T-helper 2 cell treated with Interferon-gamma antibody and Interleukin-4, amounts not matched to agents 100 ng/mL and 5 ng/mL, for 36 hours (primary cell): ENCODE results near the gene SLC9A3. TPM values are rescaled to one million over a fixed set of nuclear protein-coding genes. Genes with fewer than 3 reads are reported as not detected.
"Not testable (repeated sequence)": the region's sequence is repeated elsewhere in the genome, so short reads cannot be mapped to it uniquely, and the experiment has no call there.

ENCODE experiments used
- intact Hi-C: fragments of 100-400 bp; cut with micrococcal nuclease; formaldehyde crosslinking; loops from one replicate; pipeline ENCODE4 v1.15.1; 2023
- total RNA-seq: library from RNA; stranded (reverse); gene quantifications from 2 replicates; pipeline ENCODE4 v1.2.3, GENCODE V29; 2022

The SLC9A3 gene
- total RNA-seq, 1 donor from 2014 or later = 1.5 TPM

DNA sequence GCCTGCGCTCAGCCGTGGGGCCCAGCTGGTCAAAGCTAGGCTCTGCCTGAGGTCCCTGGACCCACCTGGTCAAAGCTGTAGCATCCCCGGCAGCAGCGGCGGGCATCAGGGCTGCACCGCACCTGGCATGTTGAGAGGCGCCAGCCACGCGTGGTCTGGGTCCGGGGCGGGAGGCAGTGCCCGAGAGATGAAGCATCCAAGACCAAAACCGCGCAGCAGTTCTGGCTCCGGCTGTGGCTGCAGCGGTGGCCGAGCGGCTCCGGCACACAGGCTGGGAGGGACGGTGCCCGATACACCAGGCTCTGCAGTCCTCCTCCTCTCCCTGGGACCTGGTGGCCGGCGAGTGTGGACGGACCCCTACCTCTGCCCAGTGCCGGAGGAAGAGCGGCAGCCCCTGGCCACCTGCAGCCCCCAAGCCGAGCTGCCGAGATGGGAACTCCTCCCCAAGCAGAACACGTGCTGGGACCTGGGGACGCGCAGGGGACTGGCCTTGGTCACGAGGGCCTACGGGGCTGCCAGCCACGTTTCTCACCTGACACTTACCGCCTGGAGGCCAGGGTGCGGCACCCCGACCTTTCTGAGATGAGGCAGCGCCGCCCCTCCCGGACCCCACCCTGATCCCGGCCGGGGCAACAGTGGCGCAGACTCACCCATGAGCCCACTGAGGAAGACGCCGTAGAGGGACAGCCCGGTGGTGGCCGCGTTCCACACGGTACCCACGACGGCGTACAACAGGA, 33.0 kb downstream of the SLC9A3 start:
- intact Hi-C loops = no loop called here

- intact Hi-C loops = no loop called here
Observed at GRCh38 chr5:490116-491106, 33.8 kb downstream of the SLC9A3 start.

DNA sequence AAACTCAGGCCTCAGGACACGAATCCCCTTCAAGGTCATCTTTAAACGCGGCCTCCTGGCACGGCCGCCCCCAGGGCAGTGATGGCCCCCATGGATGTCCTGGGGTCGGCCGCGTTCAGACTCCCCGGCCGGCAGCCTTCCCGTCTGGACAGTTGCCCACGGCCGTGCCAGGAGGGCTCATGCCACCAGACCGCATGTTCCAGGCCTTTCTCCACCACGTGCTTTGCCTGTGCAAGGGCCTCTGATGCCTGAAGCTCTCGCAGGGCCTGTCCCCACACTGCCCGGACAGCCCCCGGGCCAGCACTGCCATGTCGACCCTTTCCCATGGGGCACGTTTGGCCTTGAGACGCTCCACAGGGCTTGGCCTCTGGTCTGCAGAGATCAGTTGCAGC, 34.6 kb downstream of the SLC9A3 start:
- intact Hi-C loops = no loop called here

- intact Hi-C loops = no loop called here
Observed at GRCh38 chr5:488744-489688, 35.2 kb downstream of the SLC9A3 start.

DNA sequence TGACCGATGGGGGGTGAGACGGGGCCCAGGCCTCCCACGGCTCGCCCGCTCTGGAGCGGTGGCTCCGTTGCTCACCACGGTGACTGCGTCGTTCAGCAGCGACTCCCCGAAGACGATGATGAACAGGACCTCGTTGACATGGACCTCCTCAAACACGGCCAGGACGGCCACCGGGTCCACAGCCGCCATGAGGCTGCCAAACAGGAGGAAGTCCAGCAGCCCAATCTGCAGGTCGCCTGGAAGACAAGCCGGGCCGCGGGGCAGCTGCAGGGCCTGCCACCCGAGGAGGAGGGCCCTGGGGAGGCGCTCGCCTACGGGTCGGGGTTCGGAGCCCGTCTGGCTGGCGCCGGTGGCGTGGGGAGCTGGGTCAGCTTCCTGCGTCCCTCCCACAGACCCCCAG, 36.0 kb downstream of the SLC9A3 start:
- intact Hi-C loops = no loop called here

GRCh38 chr5:486597-486996, 37.7 kb downstream of the SLC9A3 start:
- intact Hi-C loops = not testable (repeated sequence)

- intact Hi-C loops = no loop called here
Observed at GRCh38 chr5:485946-486491, 38.2 kb downstream of the SLC9A3 start.

DNA sequence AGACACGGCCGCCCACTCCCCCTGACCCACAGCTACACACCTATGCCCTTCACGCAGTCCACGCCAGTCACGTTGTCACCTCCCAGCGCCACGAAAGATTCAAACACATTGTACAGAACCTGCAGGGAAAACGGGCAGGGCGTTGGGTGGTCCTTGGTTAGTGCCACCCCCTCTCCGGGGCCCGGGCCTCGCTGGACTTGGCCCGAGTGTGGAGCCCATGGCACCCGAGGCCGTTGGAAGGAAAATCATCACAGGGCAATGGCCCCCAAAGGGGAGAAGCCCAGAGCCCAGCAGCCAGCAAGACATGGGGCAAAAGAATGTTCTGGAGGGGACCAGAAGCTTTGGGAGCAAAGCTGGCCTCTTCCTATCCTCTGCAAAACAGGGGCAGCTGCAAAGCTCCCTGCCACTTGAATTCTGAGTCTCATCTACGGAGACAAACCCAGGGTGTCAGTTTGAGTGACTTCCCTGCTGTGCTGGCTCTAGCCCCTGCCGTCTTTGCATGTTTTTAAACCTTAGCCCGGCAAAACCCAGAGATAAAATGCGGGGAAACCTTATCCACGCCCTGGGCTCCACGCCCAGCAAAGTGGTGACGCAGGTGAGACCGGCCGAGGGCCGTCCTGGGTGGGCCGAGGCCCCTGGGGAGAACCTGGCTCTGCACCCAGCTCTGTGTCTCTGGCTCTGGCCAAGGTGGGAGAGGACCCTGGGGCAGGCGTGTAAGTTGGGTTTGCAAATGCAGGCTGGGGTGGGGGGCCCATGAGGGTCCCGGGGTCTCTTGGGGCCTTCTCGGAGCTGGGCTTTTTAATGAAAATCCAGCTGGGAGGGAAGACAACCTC, 38.9 kb downstream of the SLC9A3 start:
- intact Hi-C loops = no loop called here

GRCh38 chr5:484556-484955, 39.7 kb downstream of the SLC9A3 start:
- intact Hi-C loops = no loop called here

DNA sequence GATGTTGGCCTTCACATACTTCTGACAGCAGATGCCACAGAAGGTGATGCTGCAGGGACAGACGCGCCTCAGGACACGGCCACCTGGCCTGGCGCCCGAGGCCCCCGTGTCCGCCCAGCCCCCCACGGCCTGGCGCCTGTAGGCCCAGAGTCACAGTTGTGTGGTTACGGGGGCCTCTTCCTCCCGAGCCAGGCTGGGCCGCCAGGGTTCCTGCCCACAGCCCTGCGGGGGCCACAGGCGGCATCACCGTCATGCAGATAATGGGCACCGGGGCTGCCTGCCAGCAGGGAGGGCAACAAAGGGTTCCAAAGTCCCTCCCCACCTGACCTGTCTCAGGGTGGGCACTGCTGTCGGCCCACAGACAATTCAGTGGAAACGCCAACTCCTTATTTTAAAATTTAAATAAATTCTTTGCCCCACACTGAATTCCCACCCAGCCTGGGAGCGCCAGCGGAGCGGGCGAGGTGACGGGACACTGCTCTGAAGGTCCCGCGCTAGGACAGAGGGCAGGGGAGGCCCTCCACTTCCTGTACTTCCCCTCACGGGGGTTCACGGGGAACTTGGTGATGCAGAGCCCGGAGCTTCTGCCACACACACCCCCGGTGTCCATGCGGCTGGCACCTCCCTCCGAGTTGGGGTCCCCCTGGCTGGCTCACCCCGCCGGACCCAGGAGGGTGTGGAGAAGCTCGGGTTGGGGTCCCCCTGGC, 40.7 kb downstream of the SLC9A3 start:
- intact Hi-C loops = no loop called here

DNA sequence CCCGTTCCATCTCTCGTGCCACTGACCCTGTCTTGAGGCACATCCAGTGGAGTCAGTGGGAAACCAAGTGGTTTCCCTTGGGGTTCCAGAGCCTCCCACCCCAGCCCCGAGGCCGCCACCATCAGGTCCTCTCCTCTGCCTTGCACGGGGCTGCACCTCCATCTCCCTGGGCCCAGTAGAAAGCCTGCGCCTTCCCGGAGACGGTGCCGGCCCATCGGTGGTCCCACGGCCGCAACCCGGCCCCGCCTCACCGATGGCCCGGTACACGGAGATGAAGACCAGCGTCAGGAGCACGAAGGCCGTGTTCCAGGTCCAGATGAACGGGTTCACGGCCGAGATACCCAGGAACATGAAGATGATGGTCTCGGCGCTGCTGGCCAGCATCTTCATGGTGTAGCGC, 41.2 kb downstream of the SLC9A3 start:
- intact Hi-C loops = no loop called here

- intact Hi-C loops = no loop called here
Observed at GRCh38 chr5:482506-482905, 41.7 kb downstream of the SLC9A3 start.

DNA sequence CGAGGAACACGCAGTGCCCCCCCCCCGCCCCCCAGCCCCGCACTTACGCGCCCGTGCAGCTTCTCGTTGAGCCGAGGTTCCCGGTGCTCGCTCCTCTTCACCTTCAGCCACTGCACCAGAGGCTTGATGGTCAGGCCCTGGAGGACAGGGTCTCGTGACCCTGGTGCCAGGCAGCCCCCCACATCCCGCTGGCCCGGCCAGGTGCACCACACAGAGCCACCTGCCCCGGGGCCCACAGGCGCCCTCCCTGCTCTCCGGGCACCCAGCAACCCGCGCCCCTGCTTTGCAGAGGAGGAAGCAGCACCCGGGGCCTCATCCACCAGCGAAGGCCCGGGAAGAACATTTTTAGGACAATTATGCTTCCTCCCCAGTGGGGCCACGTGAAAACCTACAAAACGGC, 42.2 kb downstream of the SLC9A3 start:
- intact Hi-C loops = no loop called here

- intact Hi-C loops = no loop called here
Observed at GRCh38 chr5:481347-481746, 42.9 kb downstream of the SLC9A3 start.

GRCh38 chr5:479566-480319, 44.5 kb downstream of the SLC9A3 start:
- intact Hi-C loops = no loop called here

GRCh38 chr5:478982-479535, 45.2 kb downstream of the SLC9A3 start:
- intact Hi-C loops = no loop called here

- intact Hi-C loops = no loop called here
Observed at GRCh38 chr5:478369-478981, 45.8 kb downstream of the SLC9A3 start.

GRCh38 chr5:477871-478270, 46.4 kb downstream of the SLC9A3 start:
- intact Hi-C loops = no loop called here
